Measurements from ENCODE around the gene ACKR2. TPM values are rescaled to one million over a fixed set of nuclear protein-coding genes. Genes with fewer than 3 reads are reported as not detected.
A peak's percentile ranks its signal among the peaks of the same experiment; 100 is the strongest.

Gene ACKR2
- total RNA-seq, 4 donors from 2014 or later, result 1.2 to 6.6 (median 3.4) TPM

GRCh38 chr3:42839616-42840015 lies 30.4 kb downstream of the ACKR2 start:
- H3K27ac ChIP-seq, result no peak overlapping the region
- H3K4me3 ChIP-seq, result no peak overlapping the region
- peaks cover 11% of the 10 kb centered on the region for H3K4me1 ChIP-seq
- no peak for DNase-seq (ENCODE audit: low spot score in 2 of 2)
- WGBS, result 27% methylated on average over 7 of the region's 7 CpGs
- H3K36me3 ChIP-seq, result no peaks in the 10 kb centered on the region
- no peaks in the 10 kb centered on the region for H3K9me3 ChIP-seq
- no peaks in the 10 kb centered on the region for H3K27me3 ChIP-seq
- TF ChIP-seq EP300 (IDR thresholded peaks at IDR 0.05) (no peak), POLR2AphosphoS5 (IDR thresholded peaks at IDR 0.05) (no peak), POLR2A (IDR thresholded peaks at IDR 0.05) (no peak), CTCF (IDR thresholded peaks at IDR 0.05) (peak; percentile 70 to 80)

DNA sequence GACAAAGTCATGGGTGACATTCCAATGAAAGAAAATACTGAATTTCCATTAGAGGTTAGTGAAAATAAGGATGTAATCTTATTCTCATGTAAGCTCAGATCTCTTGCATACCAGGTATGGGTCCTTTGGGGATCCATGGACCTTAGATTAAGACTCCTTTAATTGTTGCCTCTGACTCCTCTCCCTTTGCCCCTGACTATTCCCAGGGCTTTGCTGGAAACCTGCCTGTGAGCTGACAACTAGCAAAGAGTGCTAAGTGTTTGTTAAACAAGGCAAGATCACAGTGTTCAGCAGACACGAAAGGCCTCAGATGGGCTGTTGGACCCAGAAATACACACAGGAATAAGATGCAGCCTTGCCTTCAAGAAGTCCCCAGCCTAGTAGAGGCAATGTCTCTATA lies 32.1 kb downstream of the ACKR2 start:
- no peaks in the 10 kb centered on the region for H3K36me3 ChIP-seq
- no peak for TF ChIP-seq EP300 (IDR thresholded peaks at IDR 0.05)
- no peak for TF ChIP-seq POLR2AphosphoS5 (IDR thresholded peaks at IDR 0.05)
- TF ChIP-seq CTCF (IDR thresholded peaks at IDR 0.05), result no peak
- TF ChIP-seq POLR2A (IDR thresholded peaks at IDR 0.05), result no peak
- H3K4me3 ChIP-seq, result no peak overlapping the region
- no peaks in the 10 kb centered on the region for H3K9me3 ChIP-seq
- WGBS, result 78% methylated on average over 1 of the region's 1 CpG
- no peak for DNase-seq (ENCODE audit: low spot score in 2 of 2)
- no peaks in the 10 kb centered on the region for H3K27me3 ChIP-seq
- peaks cover 13% of the 10 kb centered on the region for H3K4me1 ChIP-seq
- no peak overlapping the region for H3K27ac ChIP-seq

GRCh38 chr3:42843713-42844411 lies 34.6 kb downstream of the ACKR2 start:
- no peak for TF ChIP-seq EP300 (IDR thresholded peaks at IDR 0.05)
- TF ChIP-seq POLR2A (IDR thresholded peaks at IDR 0.05), result peak in 1 of 2 donors; percentile 8
- TF ChIP-seq POLR2AphosphoS5 (IDR thresholded peaks at IDR 0.05), result no peak
- H3K9me3 ChIP-seq, result no peaks in the 10 kb centered on the region
- H3K4me1 ChIP-seq, result peaks cover 27% of the 10 kb centered on the region
- H3K27ac ChIP-seq, result peak overlapping the region; percentile 78
- no peak overlapping the region for H3K4me3 ChIP-seq
- 60% methylated on average over 6 of the region's 6 CpGs for WGBS
- H3K27me3 ChIP-seq, result no peaks in the 10 kb centered on the region
- H3K36me3 ChIP-seq, result no peaks in the 10 kb centered on the region
- DNase-seq (ENCODE audit: low spot score in 2 of 2), result peak in 1 of 2 donors; percentile 81

DNA sequence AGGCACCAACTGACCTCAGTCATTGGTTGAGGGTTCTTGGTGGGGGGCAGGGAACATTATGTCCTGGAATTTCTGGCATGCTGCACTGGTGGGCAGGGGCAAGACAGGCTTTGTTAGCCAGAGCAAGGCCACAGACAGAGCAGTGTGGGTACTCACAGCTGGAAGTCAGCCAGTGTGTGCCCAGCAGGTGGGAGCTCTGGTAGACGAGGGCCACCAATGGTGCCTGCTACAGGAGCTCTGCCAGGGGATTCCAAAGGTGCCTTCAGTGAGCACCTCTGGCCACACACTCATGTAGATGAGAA lies 35.1 kb downstream of the ACKR2 start:
- no peak overlapping the region for H3K4me3 ChIP-seq
- H3K4me1 ChIP-seq, result peaks cover 24% of the 10 kb centered on the region
- TF ChIP-seq CTCF (IDR thresholded peaks at IDR 0.05) (no peak), POLR2A (IDR thresholded peaks at IDR 0.05) (no peak), EP300 (IDR thresholded peaks at IDR 0.05) (no peak), POLR2AphosphoS5 (IDR thresholded peaks at IDR 0.05) (no peak)
- DNase-seq (ENCODE audit: low spot score in 2 of 2), result no peak
- H3K36me3 ChIP-seq, result no peaks in the 10 kb centered on the region
- 85% methylated on average over 1 of the region's 1 CpG for WGBS
- H3K9me3 ChIP-seq, result no peaks in the 10 kb centered on the region
- H3K27ac ChIP-seq, result peak overlapping the region; percentile 78
- H3K27me3 ChIP-seq, result no peaks in the 10 kb centered on the region

DNA sequence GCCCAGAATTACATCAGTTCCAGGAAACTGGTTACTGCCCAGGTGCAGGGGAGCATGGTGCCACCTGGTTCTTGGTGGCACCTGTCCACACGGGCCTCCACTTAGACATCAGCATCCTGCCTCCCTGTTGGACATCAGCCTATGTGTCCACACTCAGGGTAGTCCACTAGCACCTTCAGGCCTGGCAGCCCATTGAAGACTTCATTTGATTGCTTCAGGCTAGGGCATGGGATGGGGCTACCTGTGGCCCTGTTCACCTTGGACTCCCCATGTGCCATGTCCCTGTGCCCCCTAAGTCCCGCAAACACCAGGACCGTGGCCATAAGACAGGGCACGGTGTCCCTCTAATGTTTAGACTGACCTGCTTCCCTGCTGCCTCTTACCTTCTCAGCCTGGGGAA lies 35.6 kb downstream of the ACKR2 start:
- H3K4me1 ChIP-seq, result peaks cover 23% of the 10 kb centered on the region
- WGBS, result 72% methylated on average over 4 of the region's 4 CpGs

More for the DNA sequence above, 35.6 kb downstream of the ACKR2 start:
- no peak for DNase-seq (ENCODE audit: low spot score in 2 of 2)
- TF ChIP-seq POLR2A (IDR thresholded peaks at IDR 0.05), result no peak
- TF ChIP-seq POLR2AphosphoS5 (IDR thresholded peaks at IDR 0.05), result no peak
- TF ChIP-seq EP300 (IDR thresholded peaks at IDR 0.05), result no peak
- TF ChIP-seq CTCF (IDR thresholded peaks at IDR 0.05), result no peak
- no peak overlapping the region for H3K4me3 ChIP-seq
- no peaks in the 10 kb centered on the region for H3K9me3 ChIP-seq
- H3K36me3 ChIP-seq, result no peaks in the 10 kb centered on the region
- H3K27ac ChIP-seq, result peak overlapping the region; percentile 78
- no peaks in the 10 kb centered on the region for H3K27me3 ChIP-seq

Data from suprapubic skin (tissue), 4 donors.